ENCODE results near the gene DAPK3. TPM values are rescaled to one million over a fixed set of nuclear protein-coding genes. Genes with fewer than 3 reads are reported as not detected.
A peak's percentile ranks its signal among the peaks of the same experiment; 100 is the strongest.
"Not testable (repeated sequence)": the region's sequence is repeated elsewhere in the genome, so short reads cannot be mapped to it uniquely, and the experiment has no call there.

DAPK3 gene
- total RNA-seq, 2 donors from 2014 or later: 89.9 to 106 TPM

DNA sequence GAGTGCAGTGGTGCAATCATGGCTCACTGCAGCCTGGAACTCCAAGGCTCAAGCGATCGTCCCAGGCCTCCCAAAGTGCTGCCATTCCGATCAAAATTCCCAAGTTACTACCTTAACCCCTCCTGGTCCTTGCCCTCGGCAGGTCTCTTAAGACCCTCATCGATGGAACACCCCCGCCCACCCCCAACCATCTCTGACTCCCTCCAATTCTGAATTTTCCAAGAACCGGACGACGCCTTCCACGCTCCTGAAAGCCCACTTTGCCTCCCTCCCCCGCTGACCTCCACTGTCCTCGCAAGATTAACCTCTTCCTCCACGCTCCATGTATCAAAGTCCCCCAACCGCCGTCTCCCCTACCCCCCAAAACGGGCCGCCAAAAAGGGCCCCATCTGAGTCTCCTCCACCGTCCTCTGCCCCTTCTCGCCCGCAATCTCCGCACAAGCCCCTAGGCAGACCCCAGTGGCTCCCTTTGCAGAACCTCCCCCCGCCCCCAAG, 539 bp downstream of the DAPK3 start:
- H3K4me1 ChIP-seq (ENCODE audit: control insufficient read depth, insufficient read depth, low read length): no peaks in the 10 kb centered on the region
- Mint-ChIP-seq H3K4me3 (peak overlapping the region; percentile 84), H3K36me3 (ENCODE audit: low read depth) (peaks cover 38% of the 10 kb centered on the region), H3K27ac (peak overlapping the region; percentile 99), H3K4me1 (peaks cover 27% of the 10 kb centered on the region), H3K27me3 (ENCODE audit: insufficient read depth) (no peaks in the 10 kb centered on the region), H3K9me3 (no peaks in the 10 kb centered on the region)
- H3K27ac ChIP-seq (ENCODE audit: low read depth, low read length): peak overlapping the region; percentile 83
- TF ChIP-seq, protein P1, sequence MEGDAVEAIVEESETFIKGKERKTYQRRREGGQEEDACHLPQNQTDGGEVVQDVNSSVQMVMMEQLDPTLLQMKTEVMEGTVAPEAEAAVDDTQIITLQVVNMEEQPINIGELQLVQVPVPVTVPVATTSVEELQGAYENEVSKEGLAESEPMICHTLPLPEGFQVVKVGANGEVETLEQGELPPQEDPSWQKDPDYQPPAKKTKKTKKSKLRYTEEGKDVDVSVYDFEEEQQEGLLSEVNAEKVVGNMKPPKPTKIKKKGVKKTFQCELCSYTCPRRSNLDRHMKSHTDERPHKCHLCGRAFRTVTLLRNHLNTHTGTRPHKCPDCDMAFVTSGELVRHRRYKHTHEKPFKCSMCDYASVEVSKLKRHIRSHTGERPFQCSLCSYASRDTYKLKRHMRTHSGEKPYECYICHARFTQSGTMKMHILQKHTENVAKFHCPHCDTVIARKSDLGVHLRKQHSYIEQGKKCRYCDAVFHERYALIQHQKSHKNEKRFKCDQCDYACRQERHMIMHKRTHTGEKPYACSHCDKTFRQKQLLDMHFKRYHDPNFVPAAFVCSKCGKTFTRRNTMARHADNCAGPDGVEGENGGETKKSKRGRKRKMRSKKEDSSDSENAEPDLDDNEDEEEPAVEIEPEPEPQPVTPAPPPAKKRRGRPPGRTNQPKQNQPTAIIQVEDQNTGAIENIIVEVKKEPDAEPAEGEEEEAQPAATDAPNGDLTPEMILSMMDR (conservative IDR thresholded peaks at IDR 0.05): no peak
- H3K4me3 ChIP-seq (ENCODE audit: low read length): peak overlapping the region; percentile 89
- H3K9ac ChIP-seq (ENCODE audit: extremely low read depth, low read length, poor library complexity, severe bottlenecking): peak overlapping the region; percentile 82
- no peaks in the 10 kb centered on the region for H3K27me3 ChIP-seq (ENCODE audit: control insufficient read depth, insufficient read depth, low read length, poor library complexity, severe bottlenecking)
- DNase-seq: peak; percentile 62
- no peaks in the 10 kb centered on the region for H3K9me3 ChIP-seq (ENCODE audit: control insufficient read depth, low read length)
- 0 to 1% methylated on average over 15 to 21 of the region's 22 CpGs for WGBS, 2 experiments (ENCODE audit: insufficient coverage in 1 of 2, insufficient read length in 1 of 2)
- H3K36me3 ChIP-seq (ENCODE audit: control insufficient read depth, insufficient read depth, low read length): peaks cover 38% of the 10 kb centered on the region

DNA sequence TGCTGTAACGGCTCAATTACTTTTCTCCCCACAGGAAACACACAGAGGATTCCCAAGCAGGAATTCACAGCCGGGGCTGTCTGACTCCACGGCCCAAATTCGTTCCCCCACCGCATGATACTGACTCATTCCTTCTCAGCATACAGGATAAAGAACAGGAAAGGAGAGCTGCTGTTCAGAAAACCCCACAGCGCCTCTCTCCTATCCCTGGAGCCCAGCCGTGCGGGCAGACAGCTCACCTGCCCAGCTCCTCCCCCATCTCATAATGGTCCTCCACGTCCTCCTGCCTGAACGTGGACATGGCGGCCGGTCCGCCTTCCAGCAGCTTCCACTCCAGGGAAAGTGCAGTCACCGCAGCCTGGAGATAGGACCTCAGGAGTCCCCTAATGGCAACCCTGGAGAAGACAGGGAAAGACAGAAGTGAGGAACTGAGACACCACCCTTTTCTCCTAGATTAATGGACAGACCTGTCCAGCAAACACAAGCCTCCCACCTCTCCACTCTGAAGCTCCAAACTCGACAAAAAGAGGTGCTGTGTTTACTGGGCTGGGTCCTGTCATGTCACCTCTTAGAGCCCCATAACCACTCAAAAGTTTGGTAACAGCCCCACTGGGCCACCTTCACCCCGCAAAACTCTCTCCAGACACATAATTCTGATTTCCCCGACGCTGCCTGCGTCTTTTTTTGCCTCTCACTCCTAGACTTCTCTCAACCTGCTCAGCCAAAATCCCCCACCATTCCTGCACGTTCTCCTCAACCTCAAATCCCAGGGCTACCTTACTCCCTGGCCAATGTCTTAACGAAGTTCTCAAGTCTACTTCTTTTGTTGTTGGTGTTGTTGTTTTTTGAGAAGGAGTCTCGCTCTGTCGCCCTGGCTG, 1.2 kb downstream of the DAPK3 start:
- peak; percentile 88 for DNase-seq
- peaks cover 42% of the 10 kb centered on the region for H3K36me3 Mint-ChIP-seq (ENCODE audit: low read depth)

DNA sequence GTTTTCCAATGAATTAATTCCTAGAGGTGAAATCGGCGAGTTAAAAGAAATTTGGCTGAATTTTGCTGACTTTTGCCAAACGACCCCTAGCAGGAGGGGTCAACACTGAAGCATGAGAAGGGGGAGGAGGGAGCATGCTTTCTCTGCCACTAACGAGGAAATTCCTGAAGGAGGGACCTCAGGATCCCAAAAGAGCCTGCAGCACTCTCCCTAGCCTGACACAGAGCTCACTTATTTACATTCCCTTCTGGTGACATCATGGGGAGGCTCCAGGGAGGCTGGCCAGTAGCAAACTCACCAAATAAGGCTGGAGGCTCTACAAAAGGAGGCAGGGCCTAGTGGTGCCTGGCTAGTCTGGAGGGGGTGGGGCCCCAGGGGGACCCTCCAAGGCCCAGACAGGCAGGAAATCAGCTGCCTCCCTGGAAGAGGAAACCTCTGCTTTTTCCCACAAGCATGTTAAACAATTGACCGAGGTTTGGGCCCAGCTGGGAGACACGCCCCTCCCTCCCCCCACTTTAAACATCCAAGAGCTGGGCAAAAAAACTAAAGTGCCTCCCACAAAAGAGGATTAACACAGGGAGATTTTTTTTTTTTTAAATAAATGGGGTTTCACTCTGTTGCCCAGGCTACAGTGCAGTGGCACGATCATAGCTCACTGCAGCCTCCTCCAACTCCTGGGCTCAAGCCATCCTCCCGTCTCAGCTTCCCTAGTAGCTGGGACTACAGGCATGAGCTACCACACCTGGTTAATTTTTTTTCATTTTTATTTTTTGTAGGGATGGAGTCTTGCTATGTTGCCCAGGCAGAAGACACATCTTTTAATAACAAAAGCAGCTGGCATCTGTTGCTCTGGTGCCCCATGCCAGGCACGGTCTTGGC, 2.1 kb downstream of the DAPK3 start:
- WGBS, 2 experiments (ENCODE audit: insufficient coverage in 1 of 2, insufficient read length in 1 of 2): 30 to 34% methylated on average over 6 to 9 of the region's 9 CpGs
- Mint-ChIP-seq H3K4me3 (peak overlapping the region; percentile 84), H3K27me3 (ENCODE audit: insufficient read depth) (no peaks in the 10 kb centered on the region)

More for the DNA sequence above, 1.2 kb downstream of the DAPK3 start:
- H3K27me3 Mint-ChIP-seq (ENCODE audit: insufficient read depth): no peaks in the 10 kb centered on the region
- peak overlapping the region; percentile 99 for H3K27ac Mint-ChIP-seq
- Histone ChIP-seq H3K36me3 (ENCODE audit: control insufficient read depth, insufficient read depth, low read length) (peaks cover 40% of the 10 kb centered on the region), H3K27me3 (ENCODE audit: control insufficient read depth, insufficient read depth, low read length, poor library complexity, severe bottlenecking) (no peaks in the 10 kb centered on the region), H3K4me1 (ENCODE audit: control insufficient read depth, insufficient read depth, low read length) (no peaks in the 10 kb centered on the region), H3K4me3 (ENCODE audit: low read length) (peak overlapping the region; percentile 89), H3K9ac (ENCODE audit: extremely low read depth, low read length, poor library complexity, severe bottlenecking) (peak overlapping the region; percentile 82), H3K27ac (ENCODE audit: low read depth, low read length) (peak overlapping the region; percentile 84), H3K9me3 (ENCODE audit: control insufficient read depth, low read length) (no peaks in the 10 kb centered on the region)
- no peaks in the 10 kb centered on the region for H3K9me3 Mint-ChIP-seq
- TF ChIP-seq, protein P1 (conservative IDR thresholded peaks at IDR 0.05): peak; percentile 56
- 9 to 13% methylated on average over 10 to 23 of the region's 23 CpGs for WGBS, 2 experiments (ENCODE audit: insufficient coverage in 1 of 2, insufficient read length in 1 of 2)
- H3K4me3 Mint-ChIP-seq: peak overlapping the region; percentile 84
- peaks cover 27% of the 10 kb centered on the region for H3K4me1 Mint-ChIP-seq

DNA sequence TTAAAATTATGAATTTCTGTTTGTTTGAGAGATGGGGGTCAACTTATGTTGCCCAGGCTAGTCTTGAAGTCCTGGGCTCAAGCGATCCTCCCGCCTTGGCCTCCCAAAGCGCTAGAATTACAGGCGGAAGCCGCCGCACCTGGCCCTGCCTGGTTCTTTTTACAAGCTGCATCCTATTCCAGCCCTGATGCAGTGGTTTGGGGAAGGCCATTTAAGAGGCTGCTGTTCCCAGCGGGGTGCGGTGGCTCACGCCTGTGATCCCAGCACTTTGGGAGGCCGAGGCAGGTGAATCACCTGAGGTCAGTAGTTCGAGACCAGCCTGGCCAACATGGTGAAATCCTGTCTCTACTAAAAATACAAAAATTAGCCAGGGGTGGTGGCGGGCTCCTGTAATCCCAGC, 2.9 kb downstream of the DAPK3 start:
- H3K4me1 Mint-ChIP-seq: peaks cover 27% of the 10 kb centered on the region
- peak overlapping the region; percentile 93 for H3K27ac ChIP-seq (ENCODE audit: low read depth, low read length)
- H3K36me3 Mint-ChIP-seq (ENCODE audit: low read depth): peaks cover 53% of the 10 kb centered on the region
- peak; percentile 55 for DNase-seq
- H3K9me3 ChIP-seq (ENCODE audit: control insufficient read depth, low read length); H3K9me3 Mint-ChIP-seq; H3K27me3 ChIP-seq (ENCODE audit: control insufficient read depth, insufficient read depth, low read length, poor library complexity, severe bottlenecking); H3K4me1 ChIP-seq (ENCODE audit: control insufficient read depth, insufficient read depth, low read length); H3K27me3 Mint-ChIP-seq (ENCODE audit: insufficient read depth): not testable (repeated sequence)
- WGBS, 2 experiments (ENCODE audit: insufficient coverage in 1 of 2, insufficient read length in 1 of 2): 94 to 96% methylated on average over 8 to 12 of the region's 12 CpGs
- H3K4me3 Mint-ChIP-seq: peak overlapping the region; percentile 84
- peaks cover 53% of the 10 kb centered on the region for H3K36me3 ChIP-seq (ENCODE audit: control insufficient read depth, insufficient read depth, low read length)
- H3K27ac Mint-ChIP-seq: peak overlapping the region; percentile 99
- peak overlapping the region; percentile 50 for H3K4me3 ChIP-seq (ENCODE audit: low read length)
- peak overlapping the region; percentile 82 for H3K9ac ChIP-seq (ENCODE audit: extremely low read depth, low read length, poor library complexity, severe bottlenecking)

More for the DNA sequence above, 2.1 kb downstream of the DAPK3 start:
- Mint-ChIP-seq H3K36me3 (ENCODE audit: low read depth) (peaks cover 45% of the 10 kb centered on the region), H3K27ac (peak overlapping the region; percentile 99), H3K9me3 (no peaks in the 10 kb centered on the region), H3K4me1 (peaks cover 27% of the 10 kb centered on the region)
- Histone ChIP-seq H3K9me3 (ENCODE audit: control insufficient read depth, low read length) (no peaks in the 10 kb centered on the region), H3K27ac (ENCODE audit: low read depth, low read length) (peak overlapping the region; percentile 93), H3K9ac (ENCODE audit: extremely low read depth, low read length, poor library complexity, severe bottlenecking) (peak overlapping the region; percentile 82), H3K27me3 (ENCODE audit: control insufficient read depth, insufficient read depth, low read length, poor library complexity, severe bottlenecking) (no peaks in the 10 kb centered on the region), H3K36me3 (ENCODE audit: control insufficient read depth, insufficient read depth, low read length) (peaks cover 45% of the 10 kb centered on the region), H3K4me3 (ENCODE audit: low read length) (peak overlapping the region; percentile 89), H3K4me1 (ENCODE audit: control insufficient read depth, insufficient read depth, low read length) (no peaks in the 10 kb centered on the region)
- DNase-seq: peak; percentile 98
- TF ChIP-seq, protein P1 (conservative IDR thresholded peaks at IDR 0.05): no peak
